ENCODE measurements around the gene ADAMTSL3.
"Not testable (repeated sequence)": the region's sequence is repeated elsewhere in the genome, so short reads cannot be mapped to it uniquely, and the experiment has no call there.

ADAMTSL3 gene

DNA sequence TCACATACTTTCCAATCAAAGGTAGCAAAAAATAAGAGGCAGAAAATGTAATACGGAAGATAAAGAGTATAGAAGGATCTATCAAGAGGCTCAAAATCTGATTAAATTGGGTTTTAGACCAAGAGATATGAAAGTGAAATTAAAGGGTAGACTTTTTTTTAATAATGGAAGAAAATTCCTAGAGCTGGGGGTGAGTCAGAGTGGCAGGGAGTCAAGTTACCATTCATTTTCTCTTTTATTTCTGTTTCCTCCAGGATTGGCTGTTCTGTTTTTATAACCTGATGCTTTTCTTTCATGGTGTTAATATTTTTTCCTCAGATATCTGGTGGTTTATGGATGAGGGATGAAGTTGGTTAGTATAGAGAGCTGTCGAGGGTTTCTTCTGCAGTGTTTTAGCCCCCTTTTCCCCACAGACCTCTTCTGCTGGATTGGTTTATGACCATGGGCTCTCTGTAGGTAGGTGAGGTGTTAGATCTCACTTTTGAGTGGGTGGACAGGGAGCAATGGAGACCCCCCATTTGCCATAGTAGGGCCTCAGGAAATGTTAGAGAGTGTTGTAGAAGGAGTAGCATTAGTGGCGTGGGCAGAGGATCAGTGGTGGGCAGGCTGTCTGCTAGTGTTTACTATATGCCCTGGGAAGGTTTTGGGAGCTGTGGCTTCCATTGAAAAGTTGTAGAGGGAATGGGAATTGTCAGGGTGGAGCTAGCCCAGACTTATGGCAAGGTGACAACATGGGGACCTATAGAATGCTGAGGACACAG, 380.1 kb downstream of the ADAMTSL3 start:
- ATAC-seq (replicated peaks): no peak
- Mint-ChIP-seq H3K27me3 (peaks cover 0 to 14% of the 10 kb centered on the region in 2 donors), H3K27ac (no peak overlapping the region)

DNA sequence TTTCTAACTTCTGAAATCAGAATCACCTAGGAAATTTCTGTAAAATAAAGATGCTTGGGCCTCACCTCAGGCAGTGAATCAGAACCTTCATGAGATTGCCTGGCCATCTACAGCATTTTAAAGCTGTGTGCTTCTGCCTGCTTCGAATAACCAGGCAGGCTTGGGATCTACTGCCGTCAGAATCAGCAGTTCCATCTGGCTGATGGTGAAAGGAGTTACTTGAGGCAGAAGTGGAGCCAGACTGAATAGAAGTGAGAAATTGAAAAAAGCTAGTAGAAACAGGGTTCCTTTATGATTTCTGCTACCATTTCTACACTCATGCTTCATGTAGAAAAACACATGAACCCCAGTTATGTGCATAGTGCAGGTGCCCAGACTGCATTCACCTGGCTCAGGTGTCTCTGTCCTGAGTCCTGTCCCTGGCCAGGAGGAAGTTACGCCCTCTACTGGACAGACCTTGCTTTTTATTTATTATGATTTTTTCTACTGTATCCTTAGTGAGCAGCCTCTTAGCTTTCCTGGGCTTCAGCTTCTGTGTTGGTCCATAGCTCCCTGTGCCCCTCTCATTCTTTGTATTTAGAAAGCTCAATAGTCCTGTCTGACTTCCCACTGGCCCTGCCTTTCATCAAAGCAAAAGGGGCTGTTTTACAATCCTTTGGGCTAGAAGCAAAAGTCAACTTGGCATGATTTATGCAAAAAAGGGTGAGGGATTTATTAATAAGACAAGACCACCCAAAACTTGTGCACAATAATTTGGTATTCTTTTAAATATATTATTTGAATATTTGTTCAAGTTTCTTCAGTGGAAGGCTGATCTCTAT, 380.9 kb downstream of the ADAMTSL3 start:
- DNase-seq: no peak
- no peak for ATAC-seq (replicated peaks)
- Mint-ChIP-seq H3K27me3 (peaks cover 1 to 20% of the 10 kb centered on the region in 2 donors), H3K4me1 (no peaks in the 10 kb centered on the region), H3K9me3 (peaks cover 0 to 8% of the 10 kb centered on the region in 2 donors), H3K36me3 (no peaks in the 10 kb centered on the region), H3K27ac (no peak overlapping the region), H3K4me3 (no peak overlapping the region)

More for the DNA sequence above, 380.1 kb downstream of the ADAMTSL3 start:
- DNase-seq: no peak
- Mint-ChIP-seq H3K36me3 (no peaks in the 10 kb centered on the region), H3K9me3 (peaks cover 6 to 12% of the 10 kb centered on the region in 2 donors), H3K4me1 (no peaks in the 10 kb centered on the region), H3K4me3 (no peak overlapping the region)

DNA sequence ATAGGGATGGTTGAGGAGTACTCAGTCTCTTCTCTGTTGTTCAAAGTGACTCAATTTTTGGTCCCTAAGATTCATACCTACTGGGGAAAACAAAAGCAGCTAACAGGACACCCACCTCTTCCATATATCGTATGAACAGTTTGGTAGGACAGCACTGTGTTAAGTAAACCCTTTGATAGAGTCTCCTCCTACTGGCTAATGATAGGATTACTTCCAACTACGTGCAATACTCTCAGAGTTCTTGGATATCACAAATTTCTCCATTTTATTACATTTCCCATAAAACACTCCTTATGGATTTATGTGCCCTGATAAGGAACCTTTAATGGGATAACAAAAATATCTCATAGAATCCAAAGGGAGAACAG, 381.5 kb downstream of the ADAMTSL3 start:
- Mint-ChIP-seq H3K9me3 (peaks cover 0 to 4% of the 10 kb centered on the region in 2 donors), H3K27me3 (peaks cover 3 to 26% of the 10 kb centered on the region in 2 donors), H3K4me1 (no peaks in the 10 kb centered on the region), H3K36me3 (no peaks in the 10 kb centered on the region), H3K4me3 (no peak overlapping the region), H3K27ac (no peak overlapping the region)
- DNase-seq (no peak), ATAC-seq (replicated peaks) (no peak)

DNA sequence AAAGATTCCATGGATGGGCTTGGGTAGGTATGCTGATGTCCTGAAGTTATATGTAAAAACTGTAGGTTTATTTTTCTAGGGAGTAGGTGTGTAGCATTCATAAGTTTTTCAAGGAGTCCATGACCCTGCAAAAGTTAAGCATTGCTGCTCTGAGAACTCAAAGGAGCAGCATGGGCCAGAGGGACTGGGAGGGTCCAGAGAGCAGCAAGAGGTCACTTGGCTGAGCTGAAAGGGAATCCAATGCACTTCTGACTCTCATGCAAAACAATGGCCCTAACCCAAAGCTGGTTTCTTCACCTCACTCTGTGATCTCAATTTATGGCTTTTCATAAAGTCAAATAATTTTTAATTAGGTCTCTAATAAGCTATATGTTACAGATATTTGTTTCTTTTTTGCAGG, 383.4 kb downstream of the ADAMTSL3 start:
- Mint-ChIP-seq H3K4me3 (no peak overlapping the region), H3K9me3 (peaks cover 0 to 3% of the 10 kb centered on the region in 2 donors), H3K4me1 (no peaks in the 10 kb centered on the region), H3K27ac (no peak overlapping the region), H3K36me3 (no peaks in the 10 kb centered on the region), H3K27me3 (peaks cover 5 to 26% of the 10 kb centered on the region in 2 donors)
- no peak for ATAC-seq (replicated peaks)
- DNase-seq: no peak

DNA sequence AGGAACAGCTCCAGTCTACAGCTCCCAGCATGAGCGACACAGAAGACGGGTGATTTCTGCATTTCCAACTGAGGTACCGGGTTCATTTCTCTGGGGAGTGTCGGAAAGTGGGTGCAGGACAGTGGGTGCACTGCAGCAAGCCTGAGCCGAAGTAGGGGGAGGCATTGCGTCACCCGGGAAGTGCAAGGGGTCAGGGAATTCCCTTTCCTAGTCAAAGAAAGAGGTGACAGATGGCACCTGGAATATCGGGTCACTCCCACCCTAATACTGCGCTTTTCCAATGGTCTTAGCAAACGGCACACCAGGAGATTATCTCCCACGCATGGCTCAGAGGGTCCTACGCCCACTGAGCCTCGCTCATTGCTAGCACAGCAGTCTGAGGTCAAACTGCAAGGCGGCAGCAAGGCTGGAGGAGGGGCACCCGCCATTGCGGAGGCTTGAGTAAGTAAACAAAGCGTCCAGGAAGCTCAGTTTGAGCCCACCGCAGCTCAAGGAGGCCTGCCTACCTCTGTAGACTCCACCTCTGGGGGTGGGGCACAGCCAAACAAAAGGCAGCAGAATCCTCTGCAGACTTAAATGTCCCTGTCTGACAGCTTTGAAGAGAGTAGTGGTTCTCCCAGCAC, 388.6 kb downstream of the ADAMTSL3 start:
- peaks cover 7 to 18% of the 10 kb centered on the region in 2 donors for H3K27me3 Mint-ChIP-seq
- not testable (repeated sequence) for DNase-seq; H3K4me1 Mint-ChIP-seq; ATAC-seq (replicated peaks); H3K36me3 Mint-ChIP-seq; H3K4me3 Mint-ChIP-seq; H3K27ac Mint-ChIP-seq
- H3K9me3 Mint-ChIP-seq: peaks cover 13 to 17% of the 10 kb centered on the region in 2 donors

DNA sequence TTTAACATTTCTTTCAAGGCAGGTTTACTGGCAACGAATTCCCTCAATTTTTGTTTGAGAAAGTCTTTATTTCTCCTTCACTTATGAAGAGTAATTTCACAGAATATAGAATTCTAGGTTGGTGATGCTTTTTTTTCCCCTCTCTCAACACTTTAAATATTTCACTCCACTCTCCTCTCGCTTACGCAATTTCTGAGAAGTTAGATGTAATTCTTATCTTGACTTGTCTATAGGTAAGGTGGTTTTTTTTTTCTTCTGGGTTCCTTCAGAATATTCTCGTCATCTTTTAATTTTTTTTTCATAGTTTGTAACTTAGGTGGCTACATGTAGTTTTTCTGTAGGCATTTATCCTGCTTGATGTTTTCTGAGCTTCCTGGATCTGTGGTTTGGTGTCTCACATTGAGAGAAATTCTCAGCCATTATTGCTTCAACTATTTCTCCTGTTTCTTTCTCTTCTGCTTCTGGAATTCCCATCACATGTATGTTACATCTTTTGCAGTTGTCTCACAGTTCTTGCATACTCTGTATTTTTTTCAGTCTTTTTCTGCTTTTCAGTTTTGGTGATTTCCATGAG, 392.2 kb downstream of the ADAMTSL3 start:
- Mint-ChIP-seq H3K27ac (no peak overlapping the region), H3K9me3 (peaks cover 13 to 19% of the 10 kb centered on the region in 2 donors), H3K27me3 (peaks cover 0 to 4% of the 10 kb centered on the region in 2 donors), H3K4me3 (no peak overlapping the region), H3K4me1 (no peaks in the 10 kb centered on the region), H3K36me3 (peaks cover 0 to 3% of the 10 kb centered on the region in 2 donors)
- DNase-seq: no peak
- no peak for ATAC-seq (replicated peaks)

DNA sequence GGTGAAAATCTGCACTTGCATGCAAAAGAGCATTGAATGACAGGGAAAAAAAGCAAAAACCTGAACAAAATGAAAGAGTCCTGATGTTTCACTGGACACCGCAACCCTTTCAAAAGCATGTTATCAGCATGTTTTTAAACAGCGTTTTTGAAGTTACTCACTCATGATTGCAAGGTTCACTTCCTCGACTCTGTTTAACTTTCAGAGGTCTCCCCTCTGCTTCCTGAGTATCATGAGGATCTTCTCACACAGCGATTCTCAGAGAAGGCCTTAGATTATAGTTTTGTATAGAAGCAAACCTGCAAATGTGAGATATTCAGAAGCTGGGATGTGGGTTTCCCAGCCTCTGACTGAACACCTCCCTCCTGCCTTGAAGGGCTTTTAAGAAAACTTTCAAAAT, 395.6 kb downstream of the ADAMTSL3 start:
- H3K27me3 Mint-ChIP-seq; DNase-seq; H3K36me3 Mint-ChIP-seq; H3K27ac Mint-ChIP-seq; ATAC-seq (replicated peaks); H3K4me1 Mint-ChIP-seq; H3K4me3 Mint-ChIP-seq: not testable (repeated sequence)
- peaks cover 12 to 19% of the 10 kb centered on the region in 2 donors for H3K9me3 Mint-ChIP-seq

DNA sequence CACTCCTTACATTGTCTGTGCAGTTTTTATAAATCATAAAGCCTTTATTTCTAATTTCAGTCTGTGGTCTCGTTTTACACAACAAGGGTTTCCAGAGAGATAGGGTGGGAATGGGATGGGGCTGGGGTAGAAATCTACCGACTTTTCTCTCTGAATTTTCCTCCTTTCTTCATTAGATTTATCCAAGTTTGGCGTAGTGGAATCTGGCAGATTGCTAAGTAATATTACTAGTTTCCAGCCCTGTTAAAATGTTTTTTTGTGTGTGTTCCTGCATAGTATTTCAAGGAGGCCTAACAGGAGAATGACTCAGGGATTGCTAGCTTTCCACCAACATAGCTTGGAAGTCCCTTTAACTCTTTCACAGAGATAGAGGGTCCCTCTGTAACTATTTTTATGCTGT, 396.2 kb downstream of the ADAMTSL3 start:
- ATAC-seq (replicated peaks): no peak

DNA sequence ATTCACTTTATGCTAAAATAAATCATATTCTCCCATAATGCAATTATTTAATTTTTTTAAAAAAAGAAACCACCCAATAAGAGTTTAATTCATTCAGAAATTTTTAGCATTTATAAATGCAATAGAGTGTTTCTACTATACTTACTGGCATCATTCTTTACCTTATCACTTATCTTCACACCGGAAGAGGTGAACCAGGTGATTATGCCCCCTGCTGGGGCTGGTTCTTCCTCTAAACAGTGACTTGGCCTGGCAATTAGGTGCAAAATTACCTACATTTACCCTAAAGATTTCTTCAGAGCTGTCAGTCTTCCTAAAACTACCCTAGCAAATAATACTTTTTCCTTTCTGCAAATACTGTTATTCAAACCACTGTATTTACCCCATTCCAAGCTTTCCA, 397.2 kb downstream of the ADAMTSL3 start:
- H3K4me3 Mint-ChIP-seq; DNase-seq; H3K27ac Mint-ChIP-seq; ATAC-seq (replicated peaks); H3K4me1 Mint-ChIP-seq; H3K36me3 Mint-ChIP-seq; H3K27me3 Mint-ChIP-seq: not testable (repeated sequence)
- H3K9me3 Mint-ChIP-seq: peaks cover 8 to 16% of the 10 kb centered on the region in 2 donors

More for the DNA sequence above, 396.2 kb downstream of the ADAMTSL3 start:
- Mint-ChIP-seq H3K27me3 (no peaks in the 10 kb centered on the region), H3K4me1 (no peaks in the 10 kb centered on the region), H3K9me3 (peaks cover 12 to 19% of the 10 kb centered on the region in 2 donors), H3K4me3 (no peak overlapping the region), H3K27ac (no peak overlapping the region), H3K36me3 (peaks cover 0 to 3% of the 10 kb centered on the region in 2 donors)
- DNase-seq: no peak

DNA sequence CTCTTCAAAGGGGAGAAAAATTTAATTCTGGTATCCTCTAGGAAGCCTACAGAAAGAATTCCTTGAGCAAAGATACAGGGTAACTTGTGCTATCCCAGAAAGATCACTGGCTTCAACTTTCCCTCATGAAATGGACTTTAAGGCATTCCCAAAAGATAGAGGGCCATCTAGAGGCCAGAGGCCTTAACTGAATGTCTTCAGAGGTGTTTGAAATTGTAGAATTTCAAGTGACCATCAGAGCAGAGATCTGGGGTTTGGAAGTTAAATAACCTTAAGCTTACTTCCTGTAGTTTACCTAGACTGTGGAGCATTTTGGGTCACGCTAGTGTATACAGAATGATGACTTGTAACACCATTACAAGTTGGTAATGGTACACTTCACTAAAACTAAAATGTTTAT, 400.6 kb downstream of the ADAMTSL3 start:
- H3K9me3 Mint-ChIP-seq: peaks cover 9 to 16% of the 10 kb centered on the region in 2 donors
- H3K4me1 Mint-ChIP-seq; H3K4me3 Mint-ChIP-seq; H3K27me3 Mint-ChIP-seq; ATAC-seq (replicated peaks); DNase-seq; H3K36me3 Mint-ChIP-seq; H3K27ac Mint-ChIP-seq: not testable (repeated sequence)

DNA sequence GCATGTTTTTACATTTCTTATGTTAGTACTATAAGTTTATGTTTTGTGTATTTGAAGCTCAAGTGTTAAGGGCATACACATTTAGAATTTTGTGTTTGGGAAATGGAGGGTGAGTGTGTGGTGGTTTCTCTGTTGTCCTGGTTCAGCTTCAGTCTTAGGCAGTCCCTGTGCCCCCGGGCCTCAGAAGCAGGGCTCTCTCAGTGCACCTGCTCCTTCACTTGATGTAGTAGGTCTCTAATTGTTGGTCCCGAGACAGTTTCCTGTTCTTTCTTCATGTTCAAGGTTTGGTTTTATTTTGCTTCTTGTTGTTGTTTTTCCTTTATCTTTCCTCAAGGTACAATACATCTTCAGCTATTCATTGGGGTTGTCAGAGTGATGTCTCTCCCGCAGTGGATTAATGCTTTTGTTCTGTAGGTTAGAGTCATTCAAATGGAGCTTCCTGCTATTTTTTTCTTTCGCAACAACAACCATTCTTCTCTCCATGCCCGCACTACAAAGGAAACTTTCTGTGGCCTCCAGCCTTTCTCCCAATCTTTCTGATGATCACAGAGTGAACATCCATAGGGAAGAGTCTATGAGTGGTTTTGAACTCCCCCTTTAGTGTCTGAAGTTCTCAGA, 403.9 kb downstream of the ADAMTSL3 start:
- Mint-ChIP-seq H3K4me1 (no peaks in the 10 kb centered on the region), H3K27ac (no peak overlapping the region)
- ATAC-seq (replicated peaks): no peak

DNA sequence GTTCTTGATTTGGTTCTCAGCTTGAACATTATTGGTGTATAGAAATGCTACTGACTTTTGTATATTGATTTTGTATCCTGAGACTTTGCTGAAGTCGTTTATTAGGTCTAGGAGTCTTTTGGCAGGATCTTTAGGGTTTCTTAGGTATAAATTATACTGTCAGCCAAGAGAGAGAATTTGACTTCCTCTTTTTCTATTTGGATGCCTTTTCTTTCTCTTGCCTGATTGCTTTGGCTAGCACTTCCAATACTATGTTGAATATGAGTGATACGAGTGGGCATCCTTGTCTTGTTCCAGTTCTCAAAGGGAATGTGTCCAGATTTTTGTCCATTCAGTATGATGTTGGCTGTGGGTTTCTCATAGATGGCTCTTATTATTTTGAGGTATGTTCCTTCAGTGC, 409.8 kb downstream of the ADAMTSL3 start:
- not testable (repeated sequence) for H3K4me3 Mint-ChIP-seq; DNase-seq; H3K36me3 Mint-ChIP-seq; H3K27me3 Mint-ChIP-seq; ATAC-seq (replicated peaks); H3K27ac Mint-ChIP-seq; H3K4me1 Mint-ChIP-seq
- peaks cover 14 to 15% of the 10 kb centered on the region in 2 donors for H3K9me3 Mint-ChIP-seq

More for the DNA sequence above, 403.9 kb downstream of the ADAMTSL3 start:
- Mint-ChIP-seq H3K4me3 (no peak overlapping the region), H3K27me3 (no peaks in the 10 kb centered on the region), H3K9me3 (peaks cover 13 to 16% of the 10 kb centered on the region in 2 donors), H3K36me3 (no peaks in the 10 kb centered on the region)
- DNase-seq: no peak

DNA sequence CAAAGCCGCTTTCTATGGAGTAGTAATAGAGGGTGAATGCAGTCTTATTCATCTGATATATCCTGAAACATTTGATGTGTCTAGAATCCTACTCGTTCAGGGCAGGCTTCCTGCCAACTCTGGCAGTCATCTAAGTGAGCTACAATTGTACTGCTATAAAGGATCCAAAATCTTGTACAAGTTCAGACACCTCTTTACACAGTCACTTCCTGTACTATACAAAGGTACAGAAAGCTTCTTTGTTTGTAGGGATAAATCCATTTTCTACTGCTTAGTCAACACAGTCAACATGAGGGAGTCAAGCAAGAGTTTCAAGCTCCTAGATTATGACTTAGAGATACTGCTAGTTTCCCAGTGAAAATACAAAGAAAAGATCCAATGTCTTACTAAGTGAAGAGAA, 414.8 kb downstream of the ADAMTSL3 start:
- peaks cover 20 to 26% of the 10 kb centered on the region in 2 donors for H3K27me3 Mint-ChIP-seq
- not testable (repeated sequence) for ATAC-seq (replicated peaks); DNase-seq; H3K4me1 Mint-ChIP-seq; H3K27ac Mint-ChIP-seq; H3K9me3 Mint-ChIP-seq; H3K36me3 Mint-ChIP-seq; H3K4me3 Mint-ChIP-seq

DNA sequence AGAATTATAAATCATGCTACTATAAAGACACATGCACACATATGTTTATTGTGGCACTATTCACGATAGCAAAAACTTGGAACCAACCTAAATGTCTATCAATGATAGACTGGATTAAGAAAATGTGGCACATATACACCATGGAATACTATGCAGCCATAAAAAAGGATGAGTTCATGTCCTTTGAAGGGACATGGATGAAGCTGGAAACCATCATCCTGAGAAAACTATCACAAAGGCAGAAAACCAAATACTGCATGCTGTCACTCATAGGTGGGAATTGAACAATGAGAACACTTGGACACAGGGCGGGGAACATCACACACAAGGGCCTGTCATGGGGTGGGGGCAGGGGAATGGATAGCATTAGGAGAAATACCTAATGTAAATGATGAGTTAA, 424.1 kb downstream of the ADAMTSL3 start:
- not testable (repeated sequence) for H3K9me3 Mint-ChIP-seq; H3K27ac Mint-ChIP-seq; H3K4me3 Mint-ChIP-seq; ATAC-seq (replicated peaks); DNase-seq; H3K36me3 Mint-ChIP-seq
- H3K4me1 Mint-ChIP-seq: peaks cover 8 to 15% of the 10 kb centered on the region in 2 donors
- H3K27me3 Mint-ChIP-seq: peaks cover 76 to 87% of the 10 kb centered on the region in 2 donors

All from stimulated activated naive B cell treated with anti-CD40 and anti-IgM and Interleukin-4, amounts not matched to agents 10 μg/mL and 1 μg/mL and 100 μg/mL, for 72 hours (primary cell).